Measurements from ENCODE around the gene FSTL4. TPM values are rescaled to one million over a fixed set of nuclear protein-coding genes. Genes with fewer than 3 reads are reported as not detected.

Gene FSTL4
- total and polyA plus RNA-seq, 2 of the 4 experiments (the other 2 are of a cell fraction) = 0.18 TPM; not detected in 1

DNA sequence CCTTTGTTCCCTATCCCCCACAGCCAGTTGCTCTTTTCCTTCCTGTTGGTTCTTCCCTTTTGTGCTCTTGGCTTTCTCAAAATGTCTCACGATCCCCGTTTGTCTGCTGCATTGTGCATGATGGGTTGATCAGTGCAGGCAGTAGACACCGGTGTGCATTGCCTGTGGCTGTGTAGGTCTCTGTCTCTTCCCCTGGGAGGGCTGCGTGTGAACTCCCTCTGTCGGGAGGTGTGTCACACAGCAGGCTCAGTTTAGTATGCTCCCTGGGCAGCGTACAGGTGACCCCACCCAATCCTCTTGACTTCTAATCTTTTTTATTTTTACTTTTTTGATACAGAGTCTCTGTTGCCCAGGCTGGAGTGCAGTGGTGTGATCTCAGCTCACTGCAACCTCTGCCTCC, 265.3 kb downstream of the FSTL4 start:
- no peak overlapping the region for H4K5ac ChIP-seq (ENCODE audit: low read depth, low read length)
- ATAC-seq (ENCODE audit: low read depth) (no peak), DNase-seq (no peak)
- CTCF ChIA-PET = no interaction called here
- H3K4me1 ChIP-seq (ENCODE audit: control insufficient read depth, insufficient read depth, low read length) = no peaks in the 10 kb centered on the region
- peaks cover 8% of the 10 kb centered on the region for H3K27me3 ChIP-seq (ENCODE audit: control insufficient read depth, insufficient read depth, low read length)
- in situ Hi-C loops (cut with MboI; ENCODE audit: low sequenced_read_pairs) = no loop called here
- no peak overlapping the region for H4K8ac ChIP-seq (ENCODE audit: low read depth in 2 of 2, low read length in 2 of 2)
- H3K9me1 ChIP-seq (ENCODE audit: insufficient read depth, low read length) = no peaks in the 10 kb centered on the region
- no peak overlapping the region for H3K4me3 ChIP-seq (ENCODE audit: insufficient read depth, low read depth, low read length)
- H3K9ac ChIP-seq (ENCODE audit: low read depth, low read length) = no peak overlapping the region
- no CpG with 5 or more reads among the region's 6 CpGs for WGBS, 2 experiments (ENCODE audit: extremely low coverage in 2 of 2, insufficient read length in 1 of 2)
- TF ChIP-seq MAZ (IDR thresholded peaks at IDR 0.05; ENCODE audit: borderline replicate concordance, low read depth, low read length) (no peak), MAFK (IDR thresholded peaks at IDR 0.05; ENCODE audit: low read depth, low read length) (no peak), NFE2L2 (IDR thresholded peaks at IDR 0.05; ENCODE audit: low read depth, low read length) (no peak), SMC3 (IDR thresholded peaks at IDR 0.05; ENCODE audit: low read depth, low read length) (no peak), RFX5 (IDR thresholded peaks at IDR 0.05; ENCODE audit: low read depth, low read length) (no peak), BHLHE40 (IDR thresholded peaks at IDR 0.05; ENCODE audit: low read depth, low read length) (no peak), FOS (IDR thresholded peaks at IDR 0.05; ENCODE audit: low read depth, low read length) (no peak), RAD21 (IDR thresholded peaks at IDR 0.05; ENCODE audit: low read length) (no peak), CEBPB (IDR thresholded peaks at IDR 0.05; ENCODE audit: low read depth, low read length) (no peak)
- TF ChIP-seq, protein P1, sequence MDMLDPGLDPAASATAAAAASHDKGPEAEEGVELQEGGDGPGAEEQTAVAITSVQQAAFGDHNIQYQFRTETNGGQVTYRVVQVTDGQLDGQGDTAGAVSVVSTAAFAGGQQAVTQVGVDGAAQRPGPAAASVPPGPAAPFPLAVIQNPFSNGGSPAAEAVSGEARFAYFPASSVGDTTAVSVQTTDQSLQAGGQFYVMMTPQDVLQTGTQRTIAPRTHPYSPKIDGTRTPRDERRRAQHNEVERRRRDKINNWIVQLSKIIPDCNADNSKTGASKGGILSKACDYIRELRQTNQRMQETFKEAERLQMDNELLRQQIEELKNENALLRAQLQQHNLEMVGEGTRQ (IDR thresholded peaks at IDR 0.05; ENCODE audit: low read depth, low read length) = no peak
- TF ChIP-seq, protein P2, sequence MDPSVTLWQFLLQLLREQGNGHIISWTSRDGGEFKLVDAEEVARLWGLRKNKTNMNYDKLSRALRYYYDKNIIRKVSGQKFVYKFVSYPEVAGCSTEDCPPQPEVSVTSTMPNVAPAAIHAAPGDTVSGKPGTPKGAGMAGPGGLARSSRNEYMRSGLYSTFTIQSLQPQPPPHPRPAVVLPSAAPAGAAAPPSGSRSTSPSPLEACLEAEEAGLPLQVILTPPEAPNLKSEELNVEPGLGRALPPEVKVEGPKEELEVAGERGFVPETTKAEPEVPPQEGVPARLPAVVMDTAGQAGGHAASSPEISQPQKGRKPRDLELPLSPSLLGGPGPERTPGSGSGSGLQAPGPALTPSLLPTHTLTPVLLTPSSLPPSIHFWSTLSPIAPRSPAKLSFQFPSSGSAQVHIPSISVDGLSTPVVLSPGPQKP (IDR thresholded peaks at IDR 0.05; ENCODE audit: borderline replicate concordance, low read depth, low read length) = no peak
- H2BK5ac ChIP-seq (ENCODE audit: low read depth, low read length, poor library complexity, severe bottlenecking) = no peak overlapping the region
- H3K4ac ChIP-seq (ENCODE audit: low read depth, low read length) = no peak overlapping the region
- H3K14ac ChIP-seq (replicated peaks; ENCODE audit: low read depth, low read length) = no peak overlapping the region
- POLR2A ChIA-PET (ENCODE audit: unreplicated experiment) = no interaction called here
- H3K56ac ChIP-seq (ENCODE audit: extremely low read depth, insufficient read depth, low read length) = no peak overlapping the region
- no peak overlapping the region for H3K18ac ChIP-seq (ENCODE audit: low read depth, low read length)
- H2BK20ac ChIP-seq (ENCODE audit: low read depth, low read length) = no peak overlapping the region
- no peak overlapping the region for H3K4me2 ChIP-seq (ENCODE audit: low read depth, low read length)
- H3K36me3 ChIP-seq (ENCODE audit: control insufficient read depth, insufficient read depth, low read length) = no peaks in the 10 kb centered on the region
- no peaks in the 10 kb centered on the region for H4K20me1 ChIP-seq (ENCODE audit: insufficient read depth, low read length)
- dilution Hi-C loops (cut with HindIII; ENCODE audit: low sequenced_read_pairs, unreplicated experiment) = no loop called here
- no peaks in the 10 kb centered on the region for H3K9me3 ChIP-seq (ENCODE audit: control insufficient read depth, insufficient read depth, low read length)
- no TSS peak for BruUV-seq (replicated peaks)
- H2BK15ac ChIP-seq (ENCODE audit: low read depth, low read length) = no peak overlapping the region
- H2AFZ ChIP-seq (replicated peaks; ENCODE audit: low read length, poor library complexity) = no peak overlapping the region
- no peak overlapping the region for H2AK9ac ChIP-seq (replicated peaks; ENCODE audit: low read depth, low read length, poor library complexity)
- no peaks in the 10 kb centered on the region for H3K79me1 ChIP-seq (ENCODE audit: low read depth in 1 of 2, low read length in 2 of 2)
- no peak overlapping the region for H2AK5ac ChIP-seq (ENCODE audit: low read depth, low read length)
- no peak overlapping the region for H2BK120ac ChIP-seq (ENCODE audit: low read depth, low read length)
- intact Hi-C loops (cut with micrococcal nuclease) = no loop called here
- H3K23ac ChIP-seq (ENCODE audit: low read depth, low read length) = no peak overlapping the region
- no peak overlapping the region for H3K27ac ChIP-seq (ENCODE audit: insufficient read depth, low read length)
- H4K91ac ChIP-seq (ENCODE audit: insufficient read depth, low read depth, low read length) = no peak overlapping the region

Data from IMR-90 (cell line).